NCI-H2196 treated with DMSO at 0.1 percent for 48 hours (cell line): ENCODE data around the gene OR10R2.
"Not testable (repeated sequence)": the region's sequence is repeated elsewhere in the genome, so short reads cannot be mapped to it uniquely, and the experiment has no call there.

ENCODE experiments used
- DNase-seq: peaks from one replicate; lab custom pipeline; 2025; ENCODE audit not compliant: unreplicated experiment; lab: John Stamatoyannopoulos, UW

Gene OR10R2, protein sequence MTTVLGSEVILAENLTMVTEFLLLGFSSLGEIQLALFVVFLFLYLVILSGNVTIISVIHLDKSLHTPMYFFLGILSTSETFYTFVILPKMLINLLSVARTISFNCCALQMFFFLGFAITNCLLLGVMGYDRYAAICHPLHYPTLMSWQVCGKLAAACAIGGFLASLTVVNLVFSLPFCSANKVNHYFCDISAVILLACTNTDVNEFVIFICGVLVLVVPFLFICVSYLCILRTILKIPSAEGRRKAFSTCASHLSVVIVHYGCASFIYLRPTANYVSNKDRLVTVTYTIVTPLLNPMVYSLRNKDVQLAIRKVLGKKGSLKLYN

DNA sequence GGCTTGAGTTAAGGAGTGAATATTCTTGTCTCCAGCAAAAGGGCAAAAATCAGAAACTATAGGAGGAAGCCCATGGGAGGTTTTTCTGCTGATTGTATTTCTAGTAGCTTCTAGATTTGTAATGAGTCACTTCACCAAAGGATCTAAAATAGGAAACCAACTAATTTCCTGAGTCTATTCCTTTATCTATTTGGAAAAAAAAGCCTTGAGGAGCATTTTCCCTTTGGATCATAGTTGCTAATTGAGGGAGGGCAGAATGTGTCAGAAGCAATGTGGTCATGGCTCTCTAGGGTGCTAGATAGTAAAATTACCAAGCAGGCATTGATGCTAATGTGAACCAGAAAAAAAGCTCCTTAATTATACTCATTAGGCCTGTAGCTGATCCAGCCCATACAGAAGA, at the start of gene OR10R2:
Gene OR10R2, plus strand, starts transcription at position 301 of the 400 bp plus-strand sequence. CDS start 106 bp downstream, outside the sequence.
- DNase-seq, result no peak

DNA sequence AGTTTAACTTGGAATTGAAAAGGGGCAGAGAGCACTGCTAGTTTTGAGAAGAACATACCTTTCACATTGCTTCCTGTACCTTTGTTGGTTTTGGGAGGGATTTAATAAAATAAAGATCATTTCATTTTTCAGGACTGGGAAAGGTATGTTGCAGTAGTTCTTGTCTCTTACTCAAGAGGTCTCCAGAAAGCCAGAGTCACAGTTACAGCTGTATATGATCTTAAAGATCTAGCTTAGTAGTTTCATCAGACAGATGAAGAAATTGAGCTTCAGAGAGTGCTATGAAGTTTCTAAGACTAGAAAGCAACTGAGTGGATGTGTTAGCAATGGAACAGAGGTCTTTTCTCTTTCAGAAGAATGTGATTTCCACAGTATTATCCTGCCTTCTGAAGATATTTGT, 47.0 kb upstream of the OR10R2 start:
- DNase-seq, result no peak

- no peak for DNase-seq
Measured at GRCh38 chr1:158426137-158426536, 45.9 kb upstream of the OR10R2 start, which contains the start of gene OR10K2. Gene OR10K2 (minus strand): TSS chr1:158426237. CDS start chr1:158420866, 5,371 bp downstream.

GRCh38 chr1:158430163-158430562, 41.9 kb upstream of the OR10R2 start:
- DNase-seq, result not testable (repeated sequence)

- DNase-seq, result no peak
Measured at GRCh38 chr1:158434741-158435140, 37.3 kb upstream of the OR10R2 start.

GRCh38 chr1:158445376-158445775, 26.6 kb upstream of the OR10R2 start:
- DNase-seq, result no peak

DNA sequence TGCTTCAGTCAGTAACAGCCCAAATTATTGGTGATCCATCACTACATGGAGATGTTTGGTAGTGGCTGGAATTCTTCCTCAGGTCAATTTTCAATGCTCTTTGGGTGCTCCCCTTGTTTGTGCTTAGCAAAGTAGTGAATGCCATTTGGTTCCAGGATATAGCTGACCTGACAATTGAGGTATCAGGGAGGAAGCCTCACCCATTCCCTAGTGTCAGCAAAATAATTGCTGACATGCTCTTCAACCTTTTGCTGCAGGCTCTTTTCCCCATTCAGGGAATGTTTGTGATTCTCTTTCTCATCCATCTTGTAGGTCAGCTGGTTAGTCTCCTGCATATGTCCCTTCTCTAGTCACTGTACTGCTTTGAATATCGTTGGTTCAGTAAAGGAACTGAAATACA, 17.5 kb upstream of the OR10R2 start:
- no peak for DNase-seq

DNA sequence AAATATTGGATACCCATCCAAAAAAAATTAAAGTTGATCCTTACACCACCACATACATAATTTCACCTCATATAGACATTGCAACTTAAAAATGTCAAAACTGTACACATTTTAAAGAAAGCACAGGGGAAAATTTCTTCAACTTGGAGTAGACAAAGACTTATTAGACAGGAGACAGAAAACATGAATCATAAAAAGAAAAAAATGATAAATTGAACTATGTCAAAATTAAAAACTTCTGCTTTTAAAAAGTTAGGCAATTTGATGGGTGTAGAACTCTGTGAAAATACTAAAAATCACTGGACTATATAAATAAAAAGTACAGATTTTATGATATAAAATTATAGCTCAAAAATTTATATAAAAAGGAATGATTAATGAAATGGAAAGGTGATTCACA, 14.8 kb upstream of the OR10R2 start:
- DNase-seq, result no peak

DNA sequence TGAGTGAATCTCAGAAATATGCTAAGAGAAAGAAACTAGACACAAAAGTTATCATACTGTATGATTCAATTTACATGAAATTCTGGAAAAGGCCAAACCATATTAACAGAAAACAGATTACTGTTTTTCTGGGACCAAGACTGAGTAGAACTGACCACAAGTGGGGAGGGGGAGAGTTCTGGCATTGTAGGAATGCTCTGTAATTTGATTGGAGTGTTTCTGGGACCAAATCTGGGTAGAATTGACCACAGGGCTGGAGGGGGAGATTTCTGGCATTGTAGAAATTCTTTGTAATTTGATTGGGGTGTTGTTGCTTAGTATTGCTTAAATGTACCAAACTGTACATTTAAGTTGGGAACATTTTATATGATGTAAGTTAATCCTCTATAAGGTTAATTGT, 13.8 kb upstream of the OR10R2 start:
- no peak for DNase-seq

DNA sequence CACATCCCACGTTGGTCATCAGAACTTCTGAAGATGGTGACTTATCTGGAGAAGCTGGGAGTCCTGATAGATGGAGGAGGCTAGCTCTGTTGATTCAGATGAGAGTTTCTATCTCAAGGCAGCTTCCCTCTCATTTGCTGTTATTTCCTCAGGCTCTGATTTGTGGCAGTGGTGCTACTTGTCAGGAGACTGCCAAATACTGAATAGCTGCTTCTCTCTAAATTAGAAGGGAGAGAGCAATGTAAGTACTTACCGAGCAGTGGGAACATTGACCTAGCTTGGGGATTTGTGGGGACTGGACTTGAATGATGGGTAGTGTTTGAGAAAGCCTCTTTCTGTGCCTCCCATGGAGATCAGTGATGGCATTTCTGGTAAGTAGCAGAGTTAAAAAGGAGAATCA, 10.5 kb upstream of the OR10R2 start, which contains the start of gene OR10K1:
Gene OR10K1, plus strand, starts transcription at position 301 of the 400 bp plus-strand sequence. CDS start 3,728 bp downstream, outside the sequence.
- no peak for DNase-seq

GRCh38 chr1:158485455-158485854, 13.4 kb downstream of the OR10R2 start:
- no peak for DNase-seq

DNA sequence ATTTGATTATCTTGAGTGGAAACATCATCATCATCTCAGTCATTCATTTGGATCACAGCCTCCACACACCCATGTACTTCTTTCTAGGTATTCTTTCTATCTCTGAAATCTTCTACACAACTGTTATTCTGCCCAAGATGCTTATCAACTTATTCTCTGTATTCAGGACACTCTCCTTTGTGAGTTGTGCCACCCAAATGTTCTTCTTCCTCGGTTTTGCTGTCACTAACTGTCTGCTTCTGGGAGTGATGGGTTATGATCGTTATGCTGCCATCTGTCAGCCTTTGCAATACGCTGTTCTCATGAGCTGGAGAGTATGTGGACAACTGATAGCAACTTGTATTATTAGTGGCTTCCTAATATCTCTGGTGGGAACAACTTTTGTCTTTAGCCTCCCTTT, 19.3 kb downstream of the OR10R2 start:
- DNase-seq, result no peak

DNA sequence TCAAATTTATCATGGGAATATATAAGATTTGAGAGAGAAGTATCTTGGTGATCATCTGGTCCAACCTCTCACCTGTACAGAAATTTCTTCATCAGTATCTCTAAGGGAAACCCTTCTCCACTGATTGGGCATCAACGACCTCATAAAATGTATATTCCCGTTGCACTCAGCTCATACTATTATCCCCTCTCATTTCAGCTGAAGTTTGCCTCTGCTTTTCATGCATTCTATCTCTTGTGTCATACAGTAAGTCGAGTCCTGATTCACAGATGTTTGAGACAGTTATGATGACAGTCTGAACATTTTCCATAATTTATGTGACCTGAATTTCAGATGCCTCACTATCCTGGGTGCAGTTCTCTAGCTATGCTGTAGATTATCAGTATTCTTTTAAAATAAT, 21.0 kb downstream of the OR10R2 start:
- no peak for DNase-seq

DNA sequence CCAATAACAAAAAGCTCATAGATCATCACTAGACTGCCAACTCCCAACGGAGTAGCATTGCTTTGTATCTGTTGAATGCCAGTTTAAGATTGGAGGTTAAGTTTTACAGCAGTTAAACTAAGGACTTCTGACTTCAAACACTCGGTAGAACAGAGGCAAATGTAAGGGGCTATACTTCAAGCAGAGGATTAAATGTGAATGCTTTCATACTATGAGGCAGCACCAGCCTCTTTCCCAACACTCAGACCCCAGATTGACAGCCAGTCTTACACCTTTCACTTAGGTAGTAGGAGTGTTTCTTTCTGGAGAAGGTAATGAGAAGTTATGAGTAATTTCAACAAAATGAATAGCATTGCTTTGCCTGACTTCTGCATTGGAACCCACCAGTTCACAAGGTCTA, 22.8 kb downstream of the OR10R2 start:
- no peak for DNase-seq

DNA sequence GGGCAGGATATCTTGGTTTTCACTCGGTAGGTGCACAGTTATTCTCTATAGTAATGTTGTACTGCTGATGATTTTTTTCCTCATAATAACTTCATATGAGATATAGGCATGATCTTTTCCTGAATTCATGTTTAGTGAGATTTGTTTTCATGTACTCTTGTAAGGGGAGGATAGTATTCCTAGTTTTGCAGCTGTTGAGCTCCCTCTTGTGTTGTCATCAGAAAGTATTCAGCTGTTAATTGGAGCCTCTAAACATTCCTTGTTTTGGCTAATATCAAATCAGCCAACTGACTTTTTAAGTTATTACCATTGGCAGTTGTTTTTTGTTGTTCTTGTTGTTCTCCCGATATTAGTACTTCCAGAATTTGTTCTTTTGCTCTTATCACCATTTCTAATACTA, 24.4 kb downstream of the OR10R2 start:
- DNase-seq, result peak; percentile 1

DNA sequence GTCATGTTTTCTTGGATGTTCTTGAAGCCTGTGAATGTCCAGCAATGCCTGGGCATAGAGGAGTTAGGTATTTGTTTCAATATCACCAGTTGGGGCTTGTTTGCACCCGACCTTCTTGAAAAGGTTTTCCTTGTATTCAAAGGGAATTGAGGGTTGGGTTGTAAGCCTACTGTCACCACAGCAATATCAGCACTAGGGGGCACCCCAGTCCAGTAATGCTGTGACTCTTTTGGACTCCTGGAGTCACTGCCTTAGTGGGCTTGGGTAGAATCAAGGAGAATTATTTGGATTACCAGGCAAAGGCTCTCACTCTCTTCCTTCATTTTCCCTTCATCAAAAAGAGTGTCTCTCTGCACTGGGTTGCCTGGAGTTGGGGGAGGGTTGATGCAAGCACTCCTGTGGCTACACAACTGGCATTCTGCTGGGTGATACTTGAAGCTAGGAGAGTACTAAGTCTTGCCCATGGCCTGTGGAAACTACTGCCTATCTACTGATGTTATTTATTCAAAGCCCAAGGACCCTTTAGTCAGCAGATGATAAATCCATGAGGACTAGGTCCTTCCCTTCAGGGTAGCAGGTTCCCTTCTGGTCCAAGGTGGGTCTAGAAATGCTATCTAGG, 34.5 kb downstream of the OR10R2 start:
- no peak for DNase-seq

GRCh38 chr1:158507511-158507910, 35.5 kb downstream of the OR10R2 start:
- no peak for DNase-seq

DNA sequence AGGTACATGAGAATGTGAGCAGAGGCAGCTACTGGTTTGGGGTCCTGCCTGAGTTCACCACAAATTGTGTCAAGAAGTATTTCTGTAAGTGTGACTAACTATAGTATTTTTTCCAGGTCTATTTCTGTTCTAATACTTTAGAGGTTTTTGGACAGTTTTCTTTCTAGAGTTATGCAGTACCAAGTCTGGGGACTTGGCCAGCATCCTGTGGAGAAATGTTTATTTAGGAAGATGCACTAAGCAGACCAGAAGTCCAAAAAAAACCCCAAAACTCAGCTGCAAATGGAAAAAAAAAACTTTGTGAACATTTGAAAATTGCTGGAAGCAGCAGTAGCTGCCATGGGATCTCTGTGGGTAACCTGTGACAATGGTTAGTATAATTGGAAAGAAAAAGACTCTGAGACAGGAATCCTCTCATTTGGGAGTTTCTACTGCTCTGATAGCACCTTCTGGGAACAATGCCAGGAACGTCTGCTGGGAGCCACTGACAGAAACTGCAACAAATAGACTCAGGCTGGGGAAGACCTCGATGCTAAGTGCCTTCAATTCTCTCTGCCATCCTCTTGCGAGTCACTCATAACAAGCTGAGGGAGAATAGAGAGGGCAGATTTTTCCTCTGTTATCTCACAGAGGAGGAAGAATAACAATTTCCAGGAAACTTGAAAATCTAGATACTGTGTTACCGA, 37.6 kb downstream of the OR10R2 start:
- DNase-seq, result no peak

DNA sequence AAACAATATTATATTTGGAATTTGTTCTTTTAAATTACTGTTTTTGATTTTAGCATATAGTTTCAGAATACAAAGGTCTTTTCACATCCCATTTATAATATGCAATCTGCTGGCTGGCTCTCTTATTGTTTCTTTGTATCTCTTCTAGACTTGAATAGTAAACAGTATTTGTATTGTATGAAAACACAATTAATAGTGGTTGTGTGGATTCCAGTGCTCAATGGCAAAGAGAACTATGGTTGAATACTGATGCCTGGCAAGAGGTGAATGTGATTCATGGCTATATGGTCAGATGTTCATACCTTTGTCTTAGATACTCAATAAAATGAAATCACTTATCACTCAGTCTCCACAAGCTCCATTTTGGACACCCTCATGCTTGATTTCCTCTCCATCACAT, 44.9 kb downstream of the OR10R2 start:
- DNase-seq, result no peak

DNA sequence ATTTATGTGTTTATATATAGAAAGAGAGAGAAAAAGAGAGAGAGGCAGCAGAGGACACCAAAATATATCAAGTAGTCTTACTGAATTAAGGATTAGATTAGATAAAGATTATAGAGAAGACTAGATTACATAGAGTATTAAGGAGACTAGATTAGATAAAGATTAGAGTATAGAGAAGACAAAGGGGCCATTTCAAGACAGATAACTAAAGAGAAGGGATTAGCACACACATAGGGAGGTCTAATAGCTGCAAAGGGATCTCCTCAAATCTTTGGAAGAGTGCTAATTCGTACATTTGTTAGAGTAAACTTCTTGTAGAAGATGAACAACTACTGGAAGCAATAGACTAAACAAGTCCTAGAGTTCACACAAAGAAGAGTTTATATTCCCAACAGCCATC, 48.0 kb downstream of the OR10R2 start:
- no peak for DNase-seq

GRCh38 chr1:158520955-158521665, 49.1 kb downstream of the OR10R2 start:
- DNase-seq, result no peak
